PFSK-1 (cell line): ENCODE data around the gene SLC46A3.

Experiments
- FOXP2 ChIP-seq: optimal IDR thresholded peaks from 2 replicates; pipeline ENCODE3; 2011; ENCODE audit warnings: borderline replicate concordance, control low read depth, inconsistent platforms; ENCODE audit not compliant: insufficient read depth; ENCODE audit errors: extremely low read length, extremely low read depth
- POLR2AphosphoS5 ChIP-seq: IDR thresholded peaks from 2 replicates; pipeline ENCODE4 v1.6.1; 2012; ENCODE audit warnings: low read depth, mild to moderate bottlenecking, control low read depth, low read length, moderate library complexity
- REST ChIP-seq, 2 experiments: IDR thresholded peaks; 2 replicates each; pipeline versions ENCODE4 v1.6.1 to v1.8.0; 2011 to 2012; ENCODE audit warnings: low read depth in 2 of 2, low read length in 2 of 2, control low read depth in 1 of 2, inconsistent platforms in 1 of 2, mild to moderate bottlenecking in 1 of 2, moderate library complexity in 1 of 2; ENCODE audit not compliant: insufficient read depth in 1 of 2
- SIN3A ChIP-seq: IDR thresholded peaks from 2 replicates; pipeline ENCODE4 v1.6.1; 2012; ENCODE audit warnings: mild to moderate bottlenecking, low read length, moderate library complexity, borderline replicate concordance; ENCODE audit not compliant: insufficient read depth
- TAF1 ChIP-seq: IDR thresholded peaks from 2 replicates; pipeline ENCODE4 v1.6.1; 2012; ENCODE audit warnings: low read length, control low read depth, borderline replicate concordance; ENCODE audit not compliant: insufficient read depth

SLC46A3 gene

GRCh38 chr13:28735481-28736029, 16.8 kb upstream of the SLC46A3 start:
- TF ChIP-seq REST (IDR thresholded peaks at IDR 0.05; ENCODE audit: insufficient read depth in 1 of 2, low read depth in 2 of 2, low read length in 2 of 2), result no peak
- TF ChIP-seq POLR2AphosphoS5, result no peak
- TF ChIP-seq FOXP2, result no peak
- TF ChIP-seq TAF1, result no peak
- TF ChIP-seq SIN3A, result no peak

GRCh38 chr13:28734906-28735305, 16.1 kb upstream of the SLC46A3 start:
- TF ChIP-seq TAF1 (no peak), SIN3A (no peak), REST (IDR thresholded peaks at IDR 0.05; ENCODE audit: insufficient read depth in 1 of 2, low read depth in 2 of 2, low read length in 2 of 2) (no peak), FOXP2 (no peak), POLR2AphosphoS5 (no peak)

GRCh38 chr13:28730762-28731161, 12.0 kb upstream of the SLC46A3 start:
- TF ChIP-seq REST (IDR thresholded peaks at IDR 0.05; ENCODE audit: insufficient read depth in 1 of 2, low read depth in 2 of 2, low read length in 2 of 2), result no peak
- no peak for TF ChIP-seq TAF1
- TF ChIP-seq SIN3A, result no peak
- no peak for TF ChIP-seq FOXP2
- no peak for TF ChIP-seq POLR2AphosphoS5

GRCh38 chr13:28729541-28729940, 10.8 kb upstream of the SLC46A3 start:
- TF ChIP-seq FOXP2 (no peak), REST (IDR thresholded peaks at IDR 0.05; ENCODE audit: insufficient read depth in 1 of 2, low read depth in 2 of 2, low read length in 2 of 2) (no peak), SIN3A (no peak), TAF1 (no peak), POLR2AphosphoS5 (no peak)

- TF ChIP-seq TAF1 (no peak), SIN3A (no peak), FOXP2 (no peak), REST (IDR thresholded peaks at IDR 0.05; ENCODE audit: insufficient read depth in 1 of 2, low read depth in 2 of 2, low read length in 2 of 2) (no peak), POLR2AphosphoS5 (no peak)
Measured at GRCh38 chr13:28728642-28729041, 9.9 kb upstream of the SLC46A3 start.
